ENCODE measurements around the gene ODAD4.

DNA sequence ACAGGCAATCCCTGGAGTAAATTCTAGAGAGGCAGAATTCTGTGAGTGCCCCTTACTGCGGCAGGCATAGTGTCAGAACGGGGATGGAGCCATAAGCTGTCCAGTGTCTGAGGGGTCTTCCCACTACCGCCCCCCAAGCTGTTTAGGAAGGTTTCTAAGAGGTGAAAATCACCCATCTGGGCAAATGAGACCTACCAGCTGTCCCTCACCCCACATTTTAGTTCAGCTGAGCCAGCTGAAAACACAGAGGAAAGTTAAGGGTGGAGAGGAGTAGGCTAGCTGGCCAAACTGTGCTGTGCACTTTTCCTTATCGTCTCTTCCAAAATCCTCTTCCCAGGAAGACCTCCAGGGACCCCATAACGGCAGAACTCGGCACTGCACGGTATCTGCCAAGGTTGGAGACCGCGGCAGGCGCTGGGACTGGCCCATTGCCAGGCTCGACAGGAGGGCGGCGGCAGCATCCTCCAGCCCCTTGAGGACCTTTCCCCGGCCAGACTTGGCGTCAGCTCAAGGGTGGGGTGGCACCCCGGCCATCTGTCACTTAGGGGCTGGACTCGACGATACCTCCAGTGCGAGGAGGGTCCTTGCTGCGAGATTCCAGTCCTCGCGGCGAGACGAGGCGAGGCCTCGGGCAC lies 12.6 kb upstream of the ODAD4 start:
- TF ChIP-seq TCF7L2 (IDR thresholded peaks at IDR 0.05; ENCODE audit: low read depth, low read length) (no peak), SIN3A (IDR thresholded peaks at IDR 0.05; ENCODE audit: borderline replicate concordance, insufficient read depth, low read depth, low read length) (no peak), REST (IDR thresholded peaks at IDR 0.05; ENCODE audit: insufficient read depth in 1 of 2, low read depth in 2 of 2, low read length in 1 of 2) (no peak)
- TF ChIP-seq, protein P1, sequence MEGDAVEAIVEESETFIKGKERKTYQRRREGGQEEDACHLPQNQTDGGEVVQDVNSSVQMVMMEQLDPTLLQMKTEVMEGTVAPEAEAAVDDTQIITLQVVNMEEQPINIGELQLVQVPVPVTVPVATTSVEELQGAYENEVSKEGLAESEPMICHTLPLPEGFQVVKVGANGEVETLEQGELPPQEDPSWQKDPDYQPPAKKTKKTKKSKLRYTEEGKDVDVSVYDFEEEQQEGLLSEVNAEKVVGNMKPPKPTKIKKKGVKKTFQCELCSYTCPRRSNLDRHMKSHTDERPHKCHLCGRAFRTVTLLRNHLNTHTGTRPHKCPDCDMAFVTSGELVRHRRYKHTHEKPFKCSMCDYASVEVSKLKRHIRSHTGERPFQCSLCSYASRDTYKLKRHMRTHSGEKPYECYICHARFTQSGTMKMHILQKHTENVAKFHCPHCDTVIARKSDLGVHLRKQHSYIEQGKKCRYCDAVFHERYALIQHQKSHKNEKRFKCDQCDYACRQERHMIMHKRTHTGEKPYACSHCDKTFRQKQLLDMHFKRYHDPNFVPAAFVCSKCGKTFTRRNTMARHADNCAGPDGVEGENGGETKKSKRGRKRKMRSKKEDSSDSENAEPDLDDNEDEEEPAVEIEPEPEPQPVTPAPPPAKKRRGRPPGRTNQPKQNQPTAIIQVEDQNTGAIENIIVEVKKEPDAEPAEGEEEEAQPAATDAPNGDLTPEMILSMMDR (IDR thresholded peaks at IDR 0.05) = no peak

Measured in Panc1 (cell line).